NCI-H2081 (cell line): ENCODE measurements around the gene SIVA1.
"Not testable (repeated sequence)": the region's sequence is repeated elsewhere in the genome, so short reads cannot be mapped to it uniquely, and the experiment has no call there.

Experiments used
- DNase-seq, 2 experiments: peaks; one replicate each; lab custom pipeline; 2025; lab: John Stamatoyannopoulos, UW

Gene SIVA1

GRCh38 chr14:104734991-104735779 lies 17.8 kb upstream of the SIVA1 start:
- no peak for DNase-seq

GRCh38 chr14:104735830-104736642 lies 16.9 kb upstream of the SIVA1 start:
- DNase-seq, result no peak

- no peak for DNase-seq
These were observed 14.4 kb upstream of the SIVA1 start for GRCh38 chr14:104738375-104739019.

- DNase-seq, result no peak
These were observed 13.9 kb upstream of the SIVA1 start for GRCh38 chr14:104739026-104739425.

DNA sequence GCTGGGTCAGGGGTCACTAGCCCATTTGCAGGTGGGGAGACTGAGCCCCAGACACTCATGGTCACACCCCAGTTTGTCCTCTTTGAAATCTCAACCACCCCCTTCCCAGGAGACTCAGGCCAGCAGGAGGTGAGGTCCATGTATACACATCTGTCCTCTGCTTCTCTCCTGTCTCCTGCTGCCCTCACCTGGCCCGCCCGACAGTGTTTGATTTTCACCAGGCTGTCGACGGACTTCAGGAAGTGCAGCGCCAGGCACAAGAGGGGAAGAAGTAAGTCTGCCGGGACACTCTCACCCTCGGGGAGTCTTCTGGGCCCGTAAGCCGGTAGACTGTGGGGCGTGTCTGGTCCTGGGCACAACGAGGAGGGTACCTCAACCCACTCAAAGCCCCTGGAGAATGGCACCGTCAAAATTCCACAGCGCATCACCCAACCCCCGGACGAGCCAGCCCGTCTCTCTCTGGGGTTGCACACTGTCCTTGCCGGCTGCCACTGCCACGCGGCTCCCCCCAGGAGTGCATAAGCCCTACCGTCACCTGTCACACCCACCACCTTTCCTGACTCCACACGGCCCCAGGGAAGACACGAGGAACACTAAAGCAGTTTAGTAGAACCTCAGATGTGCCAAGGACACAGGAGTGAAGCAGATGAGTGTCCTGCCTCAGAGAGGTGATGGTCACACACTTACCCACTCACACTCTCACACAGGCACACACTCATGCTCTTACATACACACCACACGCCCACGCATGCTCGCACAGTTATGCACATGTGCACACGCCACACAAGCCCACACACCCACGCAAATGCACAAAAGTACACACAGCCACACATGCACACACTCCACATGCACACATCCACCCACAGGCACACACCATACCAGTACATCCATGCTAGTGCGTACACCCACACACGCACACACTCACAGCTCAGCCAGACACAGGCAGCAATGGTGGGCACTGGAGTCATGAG lies 13.1 kb upstream of the SIVA1 start:
- no peak for DNase-seq

DNA sequence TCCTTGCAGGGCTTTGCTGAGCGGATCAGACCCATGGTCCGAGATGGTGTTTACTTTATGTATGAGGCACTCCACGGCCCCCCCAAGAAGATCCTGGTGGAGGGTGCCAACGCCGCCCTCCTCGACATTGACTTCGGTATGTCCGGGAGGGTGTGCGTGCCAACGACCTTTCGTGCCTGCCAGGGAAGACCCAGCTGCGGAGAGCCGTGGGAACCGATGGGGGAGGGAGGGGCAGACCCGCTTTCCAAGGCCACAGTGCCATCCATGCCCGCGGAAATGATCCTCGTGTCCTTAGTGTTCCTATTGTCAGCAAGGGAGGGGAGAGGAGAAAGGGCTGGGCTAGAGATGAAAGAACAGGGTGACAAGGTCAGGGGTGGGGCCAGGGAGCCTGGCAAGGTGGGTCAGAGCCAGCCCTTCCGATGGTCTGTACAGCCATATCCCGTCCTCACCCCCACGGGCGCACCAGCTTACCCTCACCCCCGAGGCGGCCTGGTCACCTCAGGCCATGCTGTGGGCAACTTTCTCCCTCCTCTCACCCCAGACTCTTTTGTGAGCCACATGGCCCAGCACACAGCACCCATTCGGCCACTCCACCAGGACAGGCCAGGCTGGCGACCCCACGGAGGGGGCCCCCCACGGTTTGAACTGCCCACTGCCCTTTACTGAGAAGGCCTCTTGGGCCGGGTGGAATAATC lies 11.7 kb upstream of the SIVA1 start:
- DNase-seq, result no peak

DNA sequence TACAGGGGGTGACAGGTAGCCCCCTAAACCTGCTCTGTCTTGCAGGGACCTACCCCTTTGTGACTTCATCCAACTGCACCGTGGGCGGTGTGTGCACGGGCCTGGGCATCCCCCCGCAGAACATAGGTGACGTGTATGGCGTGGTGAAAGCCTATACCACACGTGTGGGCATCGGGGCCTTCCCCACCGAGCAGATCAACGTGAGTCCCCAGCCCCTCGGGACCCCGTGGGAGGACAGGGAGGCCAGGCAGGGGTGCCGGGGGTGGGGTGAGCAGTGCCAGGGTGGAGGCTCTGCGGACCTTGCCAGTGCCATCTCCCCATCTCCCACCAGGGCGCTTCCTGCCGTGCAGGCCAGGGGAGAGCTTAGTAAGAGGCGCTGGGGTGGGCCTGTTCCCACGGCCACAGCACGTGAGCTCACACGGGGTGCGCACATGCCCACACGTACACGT lies 11.1 kb upstream of the SIVA1 start:
- no peak for DNase-seq

DNA sequence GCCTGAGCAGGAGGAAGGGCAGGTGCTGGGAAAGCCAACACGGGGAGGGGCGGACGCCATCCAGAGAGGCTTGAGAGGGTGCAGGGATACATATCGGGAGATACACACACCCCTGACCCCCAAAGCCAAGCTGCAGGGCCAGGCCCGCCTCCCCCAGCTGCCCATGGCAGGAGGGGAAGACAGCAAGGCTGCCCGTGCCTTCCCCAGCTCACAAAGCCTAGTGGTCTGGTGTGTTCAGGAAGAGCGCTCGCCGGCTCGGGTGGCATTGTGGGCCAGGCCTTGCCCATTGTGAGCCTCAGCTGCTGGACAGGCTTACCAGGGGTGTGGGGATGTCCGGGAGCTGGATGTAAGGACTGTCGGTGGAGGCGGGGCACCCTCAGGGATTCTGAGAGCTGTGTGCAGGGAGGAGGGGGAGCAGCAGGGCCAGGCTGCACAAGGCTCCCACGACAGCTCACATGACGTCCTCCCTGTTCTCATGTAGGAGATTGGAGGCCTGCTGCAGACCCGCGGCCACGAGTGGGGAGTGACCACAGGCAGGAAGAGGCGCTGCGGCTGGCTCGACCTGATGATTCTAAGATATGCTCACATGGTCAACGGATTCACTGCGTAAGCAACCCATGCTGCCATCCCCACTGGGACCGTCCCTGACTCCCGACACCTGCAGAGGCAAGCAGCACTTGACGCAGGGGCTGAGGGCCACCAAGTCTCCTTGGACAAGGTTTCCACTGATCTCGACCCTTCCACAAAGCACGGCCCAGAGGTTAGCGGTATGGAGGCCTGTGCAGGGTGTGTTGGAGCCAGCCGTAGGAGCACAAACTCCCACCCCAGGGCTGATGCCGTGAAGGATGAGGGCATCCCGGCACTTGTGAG lies 10.1 kb upstream of the SIVA1 start:
- DNase-seq, result no peak

GRCh38 chr14:104743461-104744380 lies 9.2 kb upstream of the SIVA1 start:
- DNase-seq, result no peak

DNA sequence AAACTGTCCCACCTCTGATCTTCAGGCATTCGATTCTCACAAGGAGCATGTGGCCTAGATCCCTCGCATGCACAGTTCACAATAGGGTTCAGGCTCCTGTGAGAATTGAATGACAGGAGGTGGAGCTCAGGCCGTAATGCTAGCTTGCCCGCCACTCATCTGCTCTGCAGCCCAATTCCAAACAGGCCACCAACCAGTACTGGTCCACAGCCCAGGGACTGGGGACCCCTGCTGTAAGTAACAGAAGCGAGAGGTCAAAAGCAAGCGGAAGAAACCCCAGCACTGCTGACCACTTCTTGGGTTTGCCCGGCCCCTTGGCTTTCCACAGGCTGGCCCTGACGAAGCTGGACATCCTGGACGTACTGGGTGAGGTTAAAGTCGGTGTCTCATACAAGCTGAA lies 8.5 kb upstream of the SIVA1 start:
- DNase-seq, result no peak

DNA sequence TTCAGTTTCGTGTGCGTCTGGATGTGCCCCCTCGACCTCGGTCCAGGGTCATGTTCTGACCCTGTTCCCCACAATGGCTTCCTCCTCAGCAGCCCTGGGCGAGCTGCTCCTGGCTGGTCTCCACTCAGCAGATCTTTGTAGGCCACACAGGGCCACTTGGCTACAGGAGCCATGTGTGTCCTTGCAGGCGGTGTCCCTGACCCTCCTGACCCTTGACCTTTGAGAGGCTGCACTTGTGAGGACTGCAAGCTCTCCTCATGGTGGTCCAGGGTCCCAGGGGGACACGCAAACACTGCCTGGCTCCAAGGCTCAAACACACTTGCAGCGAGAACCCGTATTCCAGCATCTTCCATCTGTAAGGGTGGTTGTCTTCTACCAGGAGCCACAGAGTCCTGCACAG lies 7.5 kb upstream of the SIVA1 start:
- DNase-seq, result no peak

- DNase-seq, result no peak
These were observed 6.8 kb upstream of the SIVA1 start for GRCh38 chr14:104746071-104746545.

GRCh38 chr14:104746934-104747481 lies 5.9 kb upstream of the SIVA1 start:
- peak in 1 of 2 experiments; percentile 64 for DNase-seq

GRCh38 chr14:104747876-104748275 lies 5.1 kb upstream of the SIVA1 start:
- no peak for DNase-seq

- peak in 1 of 2 experiments; percentile 47 for DNase-seq
These were observed 3.8 kb upstream of the SIVA1 start for GRCh38 chr14:104749111-104749649.

GRCh38 chr14:104750056-104750752 lies 2.7 kb upstream of the SIVA1 start:
- no peak for DNase-seq

DNA sequence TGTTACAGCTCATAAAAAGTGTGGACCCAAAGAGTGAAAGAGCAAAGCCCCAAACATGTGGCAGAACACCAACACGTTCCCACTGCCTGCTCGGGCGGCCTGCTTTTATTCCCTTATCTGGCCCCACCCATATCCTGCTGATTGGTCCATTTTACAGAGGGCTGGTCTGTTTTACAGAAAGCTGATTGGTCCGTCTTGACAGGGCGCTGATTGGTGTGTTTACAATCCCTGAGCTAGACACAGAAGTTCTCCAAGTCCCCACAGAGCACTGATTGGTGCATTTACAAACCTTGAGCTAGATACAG lies 2.2 kb upstream of the SIVA1 start:
- DNase-seq, result not testable (repeated sequence)
